Epithelial cell of proximal tubule (primary cell): Measurements from ENCODE around the gene HDAC9. TPM values are rescaled to one million over a fixed set of nuclear protein-coding genes. Genes with fewer than 3 reads are reported as not detected.

Experiments used
- DNase-seq: peaks from one replicate; pipeline ENCODE4 v3.0.0-alpha.2; 2011; ENCODE audit warnings: low read depth
- H3K4me3 ChIP-seq: 2 replicates; pipeline ENCODE4 v1.5.1; 2011; ENCODE audit warnings: low read depth, mild to moderate bottlenecking, low read length
- CTCF ChIP-seq: conservative IDR thresholded peaks from 2 replicates; pipeline ENCODE4 v1.5.1; 2012; ENCODE audit warnings: low read depth, mild to moderate bottlenecking, low read length
- total RNA-seq: library from RNA; depleted of rRNA; stranded (reverse); fragments of >200 nt; gene quantifications from 2 replicates; pipeline ENCODE4 v1.2.3, GENCODE V29; 2015

HDAC9 gene
- total RNA-seq, 1 donor from 2014 or later: 35.5 TPM

GRCh38 chr7:18572885-18573284 lies 77.3 kb downstream of the HDAC9 start:
- DNase-seq: no peak
- TF ChIP-seq CTCF: no peak

GRCh38 chr7:18573410-18574234 lies 78.1 kb downstream of the HDAC9 start:
- TF ChIP-seq CTCF: no peak
- no peak for DNase-seq
- no peak overlapping the region for H3K4me3 ChIP-seq

More at GRCh38 chr7:18572885-18573284, 77.3 kb downstream of the HDAC9 start:
- no peak overlapping the region for H3K4me3 ChIP-seq

DNA sequence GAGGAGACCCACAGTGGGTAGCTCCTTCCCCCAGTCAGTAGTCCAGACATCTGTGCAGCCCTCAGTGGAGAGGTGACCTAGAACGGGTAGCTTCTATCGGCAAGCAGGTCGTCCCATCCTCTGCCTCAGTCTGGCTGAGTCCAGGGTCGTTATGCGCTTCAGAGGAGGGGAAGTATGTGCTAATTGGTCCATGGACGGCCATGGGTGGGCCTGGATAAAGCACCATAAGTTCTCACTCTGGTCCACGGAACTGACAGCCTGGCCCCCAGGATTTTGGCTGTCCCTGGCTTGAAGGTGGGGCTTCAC lies 78.6 kb downstream of the HDAC9 start:
- no peak for DNase-seq
- H3K4me3 ChIP-seq: no peak overlapping the region
- no peak for TF ChIP-seq CTCF

DNA sequence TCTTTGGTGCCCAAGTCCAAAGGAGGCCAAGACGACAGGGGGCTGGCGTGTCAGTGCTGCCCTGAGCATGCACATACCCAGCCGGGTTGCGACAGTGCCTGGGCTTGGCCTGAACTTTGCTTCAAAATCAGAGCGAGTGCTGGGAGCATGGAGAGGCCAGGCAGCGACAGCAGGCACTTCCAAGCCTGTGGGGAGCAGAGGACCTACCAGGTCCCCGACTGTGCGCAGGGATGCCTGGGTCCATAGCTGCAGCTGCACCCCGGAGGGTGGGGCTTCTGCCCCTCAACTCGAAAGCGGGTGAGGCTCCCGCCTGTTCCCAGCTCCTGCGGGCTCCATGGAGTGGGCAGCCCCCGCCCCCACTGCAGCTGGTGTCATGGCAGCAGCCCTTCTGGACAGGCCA lies 79.1 kb downstream of the HDAC9 start:
- TF ChIP-seq CTCF: no peak
- no peak for DNase-seq
- H3K4me3 ChIP-seq: no peak overlapping the region

DNA sequence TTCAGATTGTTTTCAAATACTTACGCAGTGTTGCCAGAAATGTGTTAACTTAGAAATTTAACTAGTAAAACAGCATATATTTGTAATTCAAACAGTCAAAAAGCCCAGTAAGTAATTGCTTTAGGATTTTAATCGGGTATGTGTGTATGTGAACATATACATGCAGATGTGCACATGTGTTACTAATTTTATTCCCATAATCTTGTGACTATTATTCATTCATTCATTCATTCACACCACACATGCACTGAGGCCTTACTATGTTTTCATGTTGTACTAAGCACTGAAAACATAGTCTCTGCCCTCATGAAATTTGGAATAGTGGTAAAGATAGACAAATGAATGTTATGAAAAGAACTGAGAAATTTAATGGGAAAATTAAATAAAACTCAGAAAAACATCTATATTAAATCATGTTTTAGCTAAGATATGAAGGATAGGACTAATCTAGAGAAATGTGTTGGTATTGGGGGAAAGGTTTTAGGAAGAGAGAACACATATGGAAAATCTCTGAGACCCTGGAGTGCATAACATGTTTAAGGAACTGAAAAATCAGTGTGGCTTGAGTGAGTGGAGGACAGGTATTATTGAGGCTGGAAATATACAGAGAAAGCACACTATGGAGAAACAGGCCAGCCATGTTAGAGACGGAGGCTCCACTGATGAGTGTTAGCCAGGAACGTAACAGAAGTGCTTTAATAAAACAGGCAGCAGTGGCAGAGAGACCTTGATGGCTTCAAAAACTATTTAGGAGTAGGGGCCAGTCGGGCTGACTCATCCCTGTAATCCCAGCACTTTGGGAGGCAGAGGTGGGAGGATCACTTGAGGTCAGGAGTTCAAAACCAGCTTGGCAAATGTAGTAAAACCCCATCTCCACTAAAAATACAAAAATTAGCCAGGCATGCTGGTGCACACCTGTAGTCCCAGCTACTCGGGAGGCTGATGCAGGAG lies 80.3 kb downstream of the HDAC9 start:
- DNase-seq: no peak
- no peak overlapping the region for H3K4me3 ChIP-seq
- no peak for TF ChIP-seq CTCF

DNA sequence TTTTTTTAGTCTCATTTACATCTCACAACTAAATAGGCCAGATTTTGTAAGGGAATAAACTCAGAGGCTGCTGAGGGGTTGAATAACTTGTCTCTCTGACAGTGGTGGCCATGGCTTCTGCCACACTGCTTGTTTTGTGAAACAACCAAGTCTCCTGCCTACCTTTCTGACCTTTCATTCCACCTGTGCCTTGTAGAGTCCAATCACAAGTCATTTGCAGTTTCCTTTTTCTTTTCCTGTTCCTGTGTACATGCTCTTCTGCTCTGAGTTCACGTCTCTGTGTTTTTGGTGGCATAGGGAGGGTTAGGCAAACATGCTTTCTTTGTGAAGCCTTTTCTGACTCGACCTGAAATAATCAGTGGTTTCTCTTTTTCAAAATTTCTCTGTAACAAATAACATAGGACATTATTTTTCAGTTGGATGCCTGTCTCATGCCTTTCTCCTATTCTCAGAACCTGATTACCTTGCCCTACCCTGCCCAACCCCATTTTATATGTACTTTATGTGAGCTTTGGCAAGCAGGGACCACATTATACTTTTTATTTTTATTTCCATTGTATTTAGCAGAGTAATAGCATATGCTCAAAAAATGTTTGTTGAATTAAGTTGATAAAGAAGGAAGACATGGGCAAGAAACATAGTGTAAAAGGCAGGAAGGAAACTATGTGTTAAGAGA lies 81.7 kb downstream of the HDAC9 start:
- H3K4me3 ChIP-seq: no peak overlapping the region
- no peak for TF ChIP-seq CTCF
- DNase-seq: no peak
